CD14-positive monocyte (primary cell): ENCODE data around the gene C16orf46. TPM values are rescaled to one million over a fixed set of nuclear protein-coding genes. Genes with fewer than 3 reads are reported as not detected.
A peak's percentile ranks its signal among the peaks of the same experiment; 100 is the strongest.

ENCODE experiments used
- DNase-seq, 3 donors: peaks; one replicate each; pipeline ENCODE4 v3.0.0-alpha.2; 2011 to 2022
- H2AFZ ChIP-seq: 2 replicates; pipeline ENCODE4 v1.6.0; 2012; ENCODE audit warnings: mild to moderate bottlenecking, low read depth, low read length, inconsistent platforms; ENCODE audit not compliant: insufficient read depth, poor library complexity, severe bottlenecking
- H3K27ac ChIP-seq, 2 donors: 1 replicate in 1 of 2; 2 replicates in 1 of 2; pipeline ENCODE4 v1.5.1; 2012 to 2013; ENCODE audit warnings: low read length in 2 of 2, control low read depth in 1 of 2, inconsistent platforms in 1 of 2, low read depth in 1 of 2, mild to moderate bottlenecking in 1 of 2
- H3K27me3 ChIP-seq, 2 donors: one replicate each; pipeline versions ENCODE4 v1.6.0 to v1.6.1; 2011 to 2013; ENCODE audit warnings: low read length in 2 of 2; ENCODE audit not compliant: control insufficient read depth in 2 of 2, insufficient read depth in 2 of 2
- H3K36me3 ChIP-seq, 2 donors: replicated peaks in 1 of 2; 1 replicate in 1 of 2; 2 replicates in 1 of 2; pipeline versions ENCODE4 v1.5.1 to v1.6.1; 2012 to 2013; ENCODE audit warnings: low read length in 2 of 2, control low read depth in 1 of 2, inconsistent platforms in 1 of 2, mild to moderate bottlenecking in 1 of 2; ENCODE audit not compliant: insufficient read depth in 2 of 2, control insufficient read depth in 1 of 2
- H3K4me1 ChIP-seq, 2 donors: 1 replicate in 1 of 2; 2 replicates in 1 of 2; pipeline versions ENCODE4 v1.5.1 to v1.6.1; 2012 to 2013; ENCODE audit warnings: low read length in 2 of 2, control low read depth in 1 of 2, inconsistent platforms in 1 of 2, mild to moderate bottlenecking in 1 of 2, moderate library complexity in 1 of 2; ENCODE audit not compliant: insufficient read depth in 2 of 2, control insufficient read depth in 1 of 2
- H3K4me2 ChIP-seq: replicated peaks from 2 replicates; pipeline ENCODE3; 2012; ENCODE audit warnings: low read length, moderate library complexity, mild to moderate bottlenecking; ENCODE audit not compliant: poor library complexity, severe bottlenecking; ENCODE audit errors: extremely low read depth
- H3K4me3 ChIP-seq, 3 experiments: fragments of 200-600 bp in 1 of 3; sonication (generic) in 1 of 3; replicated peaks in 1 of 3; 1 replicate in 2 of 3; 2 replicates in 1 of 3; pipeline ENCODE4 v1.5.1; 2011 to 2013; ENCODE audit warnings: low read length in 3 of 3, mild to moderate bottlenecking in 3 of 3, control low read depth in 2 of 3, low read depth in 2 of 3, inconsistent platforms in 1 of 3, moderate library complexity in 1 of 3
- H3K79me2 ChIP-seq: 2 replicates; pipeline ENCODE4 v1.6.0; 2012; ENCODE audit warnings: mild to moderate bottlenecking, control low read depth, inconsistent platforms, low read length, moderate library complexity; ENCODE audit not compliant: insufficient read depth
- H3K9ac ChIP-seq: 2 replicates; pipeline ENCODE4 v1.6.0; 2017; ENCODE audit warnings: low read length, mild to moderate bottlenecking; ENCODE audit not compliant: insufficient read depth, poor library complexity, severe bottlenecking
- H3K9me3 ChIP-seq, 2 donors: replicated peaks in 1 of 2; 1 replicate in 1 of 2; 2 replicates in 1 of 2; pipeline versions ENCODE4 v1.5.1 to v1.6.1; 2012 to 2013; ENCODE audit warnings: low read length in 2 of 2, control low read depth in 1 of 2; ENCODE audit not compliant: control insufficient read depth in 1 of 2, insufficient read depth in 1 of 2
- H4K20me1 ChIP-seq: 2 replicates; pipeline ENCODE4 v1.6.0; 2012; ENCODE audit warnings: mild to moderate bottlenecking, low read length, control low read depth, moderate library complexity; ENCODE audit not compliant: insufficient read depth
- H3K27ac Mint-ChIP-seq, 7 donors: one replicate each; pipeline ENCODE4 v1.8.0; 2020; ENCODE audit warnings: mild to moderate bottlenecking in 7 of 7, mixed read lengths in 7 of 7, moderate library complexity in 6 of 7, inconsistent platforms in 2 of 7
- H3K27me3 Mint-ChIP-seq, 3 donors: one replicate each; pipeline ENCODE4 v1.8.0; 2021 to 2022; ENCODE audit warnings: low read depth in 3 of 3, mild to moderate bottlenecking in 3 of 3, mixed read lengths in 3 of 3, moderate library complexity in 3 of 3, inconsistent platforms in 1 of 3
- H3K36me3 Mint-ChIP-seq, 2 donors: one replicate each; pipeline ENCODE4 v1.8.0; 2020; ENCODE audit warnings: mixed read lengths in 2 of 2, inconsistent platforms in 1 of 2, mild to moderate bottlenecking in 1 of 2
- H3K4me1 Mint-ChIP-seq: one replicate; pipeline ENCODE4 v1.8.0; 2020; ENCODE audit warnings: mild to moderate bottlenecking, mixed read lengths
- H3K4me3 Mint-ChIP-seq, 2 donors: one replicate each; pipeline ENCODE4 v1.8.0; 2020; ENCODE audit warnings: mild to moderate bottlenecking in 2 of 2, mixed read lengths in 2 of 2, moderate library complexity in 1 of 2
- H3K9me3 Mint-ChIP-seq, 7 donors: one replicate each; pipeline ENCODE4 v1.8.0; 2020 to 2022; ENCODE audit warnings: mixed read lengths in 7 of 7, mild to moderate bottlenecking in 6 of 7, moderate library complexity in 6 of 7, inconsistent platforms in 2 of 7
- WGBS: methylation state at CpG from one replicate; pipeline ENCODE4 v1.1.5; 2013; ENCODE audit warnings: missing lambda C conversion rate; ENCODE audit not compliant: insufficient coverage; 5-methylcytosine and 5-hydroxymethylcytosine counted together
- intact Hi-C, 2 donors: fragments of 100-400 bp; cut with micrococcal nuclease; formaldehyde crosslinking; loops; one replicate each; pipeline versions ENCODE4 v1.15.0 to v1.15.1; 2023
- polyA minus RNA-seq: library from RNA; depleted of rRNA, polyadenylated mRNA; stranded (reverse); fragments of >200 nt; gene quantifications from 2 replicates; pipeline ENCODE4 v1.2.3, GENCODE V29; 2012
- polyA plus RNA-seq, 3 donors: library from polyadenylated mRNA; depleted of rRNA in 1 of 3; unstranded in 2 of 3; stranded (reverse) in 1 of 3; fragments of 300-500 nt in 2 of 3; fragments of >200 nt in 1 of 3; fragmentation: Illumina TruSeq in 2 of 3; gene quantifications; 1 replicate in 2 of 3; 2 replicates in 1 of 3; pipeline ENCODE4 v1.2.3, GENCODE V29; 2012 to 2021
- total RNA-seq, 12 experiments: library from RNA in 1 of 12; stranded (reverse) in 1 of 12; fragments of 120-200 nt in 1 of 12; gene quantifications; one replicate each; pipeline ENCODE4 v1.2.4 and lab custom pipeline; 2013 to 2026; ENCODE audit warnings: mixed read lengths in 6 of 12, inconsistent platforms in 1 of 12
- TF ChIP-seq, protein P1 (sequence below): fragments of 200-600 bp; IDR thresholded peaks from one replicate; pipeline ENCODE4 v1.8.0; 2022; ENCODE audit warnings: antibody characterized with exemption, mild to moderate bottlenecking

Gene C16orf46, protein sequence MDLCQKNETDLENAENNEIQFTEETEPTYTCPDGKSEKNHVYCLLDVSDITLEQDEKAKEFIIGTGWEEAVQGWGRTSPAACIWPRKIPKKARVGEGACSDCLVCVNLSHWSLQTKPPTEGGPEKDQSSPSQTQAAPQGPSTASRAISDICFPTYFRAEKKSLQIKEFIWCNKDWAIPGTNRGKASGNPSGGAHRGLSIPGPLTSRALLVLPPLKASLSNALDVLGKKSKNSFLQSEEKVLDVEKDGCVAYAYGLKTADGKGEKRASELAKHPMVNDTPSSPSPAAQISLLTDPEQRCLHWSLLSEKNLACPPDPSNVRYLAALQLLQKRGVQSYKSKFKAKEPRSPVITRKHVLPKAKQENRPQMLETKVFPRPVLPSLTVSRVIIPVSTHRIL
- 0.12 TPM for total RNA-seq (2013)
- polyA plus RNA-seq (under 1 TPM in 2 of 3 donors, not detected in 1; 0.37 to 0.42 TPM), polyA minus RNA-seq (not detected in 2 replicates), total RNA-seq (lab: John Stamatoyannopoulos, UW) (0 to 0.45 (median 0.08) reads per million in 11 experiments)

DNA sequence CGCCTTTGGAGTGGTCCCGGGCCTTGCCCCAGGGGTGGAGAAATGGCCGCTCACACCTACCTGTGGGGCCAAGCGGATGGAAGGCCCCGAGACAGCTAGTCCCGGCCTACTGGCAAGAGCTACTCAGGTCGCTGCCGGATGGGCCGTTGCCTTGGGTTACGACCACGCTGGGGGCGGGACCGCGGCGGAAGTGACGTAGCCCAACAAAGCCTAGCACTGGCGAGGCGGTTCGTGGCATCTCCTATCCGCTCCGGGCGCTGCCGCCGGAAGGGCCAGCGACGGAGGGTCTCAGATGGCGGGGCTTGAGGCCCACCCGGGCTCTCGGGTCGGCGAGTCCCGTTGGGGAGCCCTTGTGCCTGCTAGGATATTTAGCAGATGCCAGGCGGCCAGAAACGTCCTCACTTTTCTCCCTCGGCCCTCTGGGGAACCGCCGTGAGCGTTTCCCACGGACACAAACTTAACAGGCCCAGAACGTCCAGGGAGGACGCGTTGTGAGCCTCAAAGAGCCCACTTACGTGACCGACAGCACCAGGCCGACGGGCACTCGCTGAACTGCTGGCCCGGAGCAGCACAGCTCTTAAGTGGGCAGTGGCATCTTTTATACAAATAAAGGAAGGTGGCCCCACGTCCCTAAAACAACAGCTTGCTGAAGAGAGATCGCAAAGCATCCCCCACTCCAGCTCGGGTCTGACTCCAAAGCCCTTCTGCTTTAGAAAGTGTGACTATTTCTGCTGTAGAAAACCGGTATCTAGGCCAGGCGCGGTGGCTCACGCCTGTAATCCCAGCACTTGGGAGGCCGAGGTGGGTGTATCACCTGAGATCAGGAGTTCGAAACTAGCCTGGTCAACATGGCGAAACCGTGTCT is at the start of gene C16orf46:
Gene C16orf46, minus strand, starts transcription at position 163 of the 865 bp plus-strand sequence. CDS start 13,283 bp downstream, outside the sequence.
- H3K79me2 ChIP-seq = no peaks in the 10 kb centered on the region
- TF ChIP-seq, protein P1, sequence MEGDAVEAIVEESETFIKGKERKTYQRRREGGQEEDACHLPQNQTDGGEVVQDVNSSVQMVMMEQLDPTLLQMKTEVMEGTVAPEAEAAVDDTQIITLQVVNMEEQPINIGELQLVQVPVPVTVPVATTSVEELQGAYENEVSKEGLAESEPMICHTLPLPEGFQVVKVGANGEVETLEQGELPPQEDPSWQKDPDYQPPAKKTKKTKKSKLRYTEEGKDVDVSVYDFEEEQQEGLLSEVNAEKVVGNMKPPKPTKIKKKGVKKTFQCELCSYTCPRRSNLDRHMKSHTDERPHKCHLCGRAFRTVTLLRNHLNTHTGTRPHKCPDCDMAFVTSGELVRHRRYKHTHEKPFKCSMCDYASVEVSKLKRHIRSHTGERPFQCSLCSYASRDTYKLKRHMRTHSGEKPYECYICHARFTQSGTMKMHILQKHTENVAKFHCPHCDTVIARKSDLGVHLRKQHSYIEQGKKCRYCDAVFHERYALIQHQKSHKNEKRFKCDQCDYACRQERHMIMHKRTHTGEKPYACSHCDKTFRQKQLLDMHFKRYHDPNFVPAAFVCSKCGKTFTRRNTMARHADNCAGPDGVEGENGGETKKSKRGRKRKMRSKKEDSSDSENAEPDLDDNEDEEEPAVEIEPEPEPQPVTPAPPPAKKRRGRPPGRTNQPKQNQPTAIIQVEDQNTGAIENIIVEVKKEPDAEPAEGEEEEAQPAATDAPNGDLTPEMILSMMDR = no peak
- no peaks in the 10 kb centered on the region for H3K36me3 Mint-ChIP-seq
- intact Hi-C loops = loop anchor here (1.0 to 2.0 kb wide), 3 partner anchors 19 to 41 kb away; partner anchors contain the start of gene GCSH (in 2 of the 2)
- H3K4me2 ChIP-seq = peak within 1 kb of the TSS; percentile 72
- peaks cover 12 to 13% of the 10 kb centered on the region in 2 donors for H3K4me1 ChIP-seq
- WGBS = 7% methylated on average over 52 of the region's 59 CpGs
- no peaks in the 10 kb centered on the region for H3K27me3 ChIP-seq
- H3K27ac Mint-ChIP-seq = no peak within 1 kb of the TSS
- H3K9me3 Mint-ChIP-seq = no peaks in the 10 kb centered on the region
- peak within 1 kb of the TSS; percentile 75 to 92 (median 78) for H3K4me3 ChIP-seq
- H2AFZ ChIP-seq = peak within 1 kb of the TSS; percentile 98
- no peaks in the 10 kb centered on the region for H4K20me1 ChIP-seq
- no peak within 1 kb of the TSS for H3K4me3 Mint-ChIP-seq
- H3K27me3 Mint-ChIP-seq = peaks cover 0 to 4% (median 2%) of the 10 kb centered on the region in 3 donors
- H3K9me3 ChIP-seq = no peaks in the 10 kb centered on the region
- DNase-seq = peak; percentile 92 to 95 (median 94)
- peak within 1 kb of the TSS; percentile 78 for H3K9ac ChIP-seq
- no peaks in the 10 kb centered on the region for H3K36me3 ChIP-seq
- H3K27ac ChIP-seq = peak within 1 kb of the TSS; percentile 76 to 91
- H3K4me1 Mint-ChIP-seq = peaks cover 3% of the 10 kb centered on the region
